Body of pancreas (tissue), 4 donors: ENCODE data around the gene PEX5. TPM values are rescaled to one million over a fixed set of nuclear protein-coding genes. Genes with fewer than 3 reads are reported as not detected.

Experiments used
- ATAC-seq: fragments of 150-250 bp; one replicate; pipeline ENCODE4 v1.9.1; 2016
- DNase-seq, 4 donors: peaks; one replicate each; pipeline ENCODE4 v3.0.0-alpha.2; 2019
- H3K27ac ChIP-seq, 4 donors: fragments of 200-600 bp; sonication (generic); 1 replicate in 3 of 4; 2 replicates in 1 of 4; pipeline versions ENCODE4 v1.5.1 to v1.6.1; 2016 to 2019; ENCODE audit warnings: mild to moderate bottlenecking in 1 of 4, mixed read lengths in 1 of 4, moderate library complexity in 1 of 4
- H3K27me3 ChIP-seq, 2 donors: fragments of 200-600 bp; sonication (generic); one replicate each; pipeline ENCODE4 v1.6.0; 2016; ENCODE audit warnings: mild to moderate bottlenecking in 1 of 2
- H3K36me3 ChIP-seq, 2 donors: fragments of 200-600 bp; sonication (generic); replicated peaks in 1 of 2; 2 replicates each; pipeline ENCODE4 v1.5.1; 2016; ENCODE audit warnings: low read depth in 2 of 2; ENCODE audit not compliant: insufficient read depth in 1 of 2
- H3K4me1 ChIP-seq: fragments of 200-600 bp; sonication (generic); one replicate; pipeline ENCODE4 v1.6.0; 2016
- H3K4me3 ChIP-seq, 2 donors: fragments of 200-600 bp; sonication (generic); 1 replicate in 1 of 2; 2 replicates in 1 of 2; pipeline ENCODE4 v1.5.1; 2016 to 2019
- H3K9me3 ChIP-seq, 3 donors: fragments of 200-600 bp; sonication (generic); 1 replicate in 2 of 3; 2 replicates in 1 of 3; pipeline ENCODE4 v1.5.1; 2016
- POLR2A ChIP-seq, 3 donors: fragments of 450-650 bp; IDR thresholded peaks; one replicate each; pipeline ENCODE4 v1.6.1; 2016; ENCODE audit warnings: antibody characterized with exemption in 3 of 3, mild to moderate bottlenecking in 2 of 3
- WGBS, 2 donors: methylation state at CpG; one replicate each; pipeline ENCODE4 v1.1.5; 2017; 5-methylcytosine and 5-hydroxymethylcytosine counted together
- intact Hi-C: fragments of 100-400 bp; cut with DNase I; formaldehyde crosslinking; loops from one replicate; pipeline ENCODE4 v1.15.1; 2023
- total RNA-seq, 2 donors: library from RNA; depleted of rRNA; stranded (reverse); fragments of >200 nt; gene quantifications; one replicate each; pipeline ENCODE4 v1.1.0, GENCODE V29; 2016
- TF ChIP-seq, protein P1 (sequence below), 7 experiments: fragments of 450-650 bp in 4 of 7; fragments of 200-600 bp in 3 of 7; sonication (generic) in 3 of 7; IDR thresholded peaks; one replicate each; pipeline ENCODE4 v1.5.1; 2016 to 2019; ENCODE audit warnings: antibody characterized with exemption in 7 of 7

Gene PEX5
- total RNA-seq, 2 donors from 2014 or later, result 33.5 to 67.9 TPM

DNA sequence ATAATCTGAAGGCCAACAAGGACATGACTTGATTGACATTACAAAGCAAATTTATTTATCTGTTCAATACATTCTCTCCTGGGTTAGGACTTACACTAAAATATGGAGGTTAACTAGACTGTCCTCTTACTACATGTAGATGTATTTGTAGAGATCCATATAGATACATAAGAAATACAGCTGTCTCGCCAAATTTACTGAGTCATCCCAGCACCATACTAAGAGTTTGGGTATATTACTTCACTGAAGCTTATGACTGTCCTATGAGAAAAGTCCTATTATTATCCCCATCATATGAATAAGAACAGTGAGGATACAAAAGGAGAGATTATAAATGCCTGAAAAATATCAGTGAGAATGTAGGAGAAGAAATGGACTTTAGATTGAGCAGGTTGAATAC is 69.6 kb downstream of the PEX5 start:
- TF ChIP-seq POLR2A (IDR thresholded peaks at IDR 0.05), result no peak
- TF ChIP-seq, protein P1, sequence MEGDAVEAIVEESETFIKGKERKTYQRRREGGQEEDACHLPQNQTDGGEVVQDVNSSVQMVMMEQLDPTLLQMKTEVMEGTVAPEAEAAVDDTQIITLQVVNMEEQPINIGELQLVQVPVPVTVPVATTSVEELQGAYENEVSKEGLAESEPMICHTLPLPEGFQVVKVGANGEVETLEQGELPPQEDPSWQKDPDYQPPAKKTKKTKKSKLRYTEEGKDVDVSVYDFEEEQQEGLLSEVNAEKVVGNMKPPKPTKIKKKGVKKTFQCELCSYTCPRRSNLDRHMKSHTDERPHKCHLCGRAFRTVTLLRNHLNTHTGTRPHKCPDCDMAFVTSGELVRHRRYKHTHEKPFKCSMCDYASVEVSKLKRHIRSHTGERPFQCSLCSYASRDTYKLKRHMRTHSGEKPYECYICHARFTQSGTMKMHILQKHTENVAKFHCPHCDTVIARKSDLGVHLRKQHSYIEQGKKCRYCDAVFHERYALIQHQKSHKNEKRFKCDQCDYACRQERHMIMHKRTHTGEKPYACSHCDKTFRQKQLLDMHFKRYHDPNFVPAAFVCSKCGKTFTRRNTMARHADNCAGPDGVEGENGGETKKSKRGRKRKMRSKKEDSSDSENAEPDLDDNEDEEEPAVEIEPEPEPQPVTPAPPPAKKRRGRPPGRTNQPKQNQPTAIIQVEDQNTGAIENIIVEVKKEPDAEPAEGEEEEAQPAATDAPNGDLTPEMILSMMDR (IDR thresholded peaks at IDR 0.05), result no peak
- ATAC-seq (no peak), DNase-seq (no peak)
- intact Hi-C loops, result no loop called here
- no peak overlapping the region for H3K4me3 ChIP-seq
- no peaks in the 10 kb centered on the region for H3K9me3 ChIP-seq
- no peaks in the 10 kb centered on the region for H3K27me3 ChIP-seq
- 79 to 83% methylated on average over 1 of the region's 1 CpG for WGBS, 2 donors
- no peaks in the 10 kb centered on the region for H3K36me3 ChIP-seq
- H3K27ac ChIP-seq, result no peak overlapping the region
- H3K4me1 ChIP-seq, result no peaks in the 10 kb centered on the region

Other genes starting within 250 kb of the PEX5 start
- gene RNU7-1, start 245.9 kb upstream of the PEX5 start, total RNA-seq, result not detected
- gene C12orf57, start 245.7 kb upstream of the PEX5 start, total RNA-seq, result 100 to 1,000 TPM; 219 to 302 TPM
- gene PTPN6, start 238.3 kb upstream of the PEX5 start, total RNA-seq, result 10 to 100 TPM; 18.4 to 19.4 TPM
- 100 to 1,000 TPM in 1 of 2 donors, 10 to 100 TPM in 1; 83.4 to 125 TPM for gene PHB2, start 219.0 kb upstream of the PEX5 start, total RNA-seq
- gene EMG1, start 218.8 kb upstream of the PEX5 start, total RNA-seq, result 10 to 100 TPM in 1 of 2 donors, 1 to 10 TPM in 1; 8.3 to 15.5 TPM
- gene LPCAT3, start 171.2 kb upstream of the PEX5 start, total RNA-seq, result 10 to 100 TPM; 21.5 to 39.6 TPM
- gene C1S, start 129.0 kb upstream of the PEX5 start, total RNA-seq, result 100 to 1,000 TPM; 105 to 157 TPM
- 100 to 1,000 TPM; 113 to 133 TPM for gene C1R, start 97.2 kb upstream of the PEX5 start, total RNA-seq
- 10 to 100 TPM; 64.6 to 99.6 TPM for gene C1RL, start 80.5 kb upstream of the PEX5 start, total RNA-seq
- 1 to 10 TPM in 1 of 2 donors, not detected in 1; 1.3 TPM for gene RBP5, start 60.8 kb upstream of the PEX5 start, total RNA-seq
- 10 to 100 TPM; 27.5 to 64.9 TPM for gene CLSTN3, start 59.3 kb upstream of the PEX5 start, total RNA-seq
- not detected for gene ACSM4, start 114.4 kb downstream of the PEX5 start, total RNA-seq